G401.6 (cell line): ENCODE results near the gene EEA1.
"Not testable (repeated sequence)": the region's sequence is repeated elsewhere in the genome, so short reads cannot be mapped to it uniquely, and the experiment has no call there.

Experiments used
- FAIRE-seq: peaks from 2 replicates; lab custom pipeline; 2012; peaks lifted over from hg19 to GRCh38; lab: Jason Lieb, UNC

The EEA1 gene

DNA sequence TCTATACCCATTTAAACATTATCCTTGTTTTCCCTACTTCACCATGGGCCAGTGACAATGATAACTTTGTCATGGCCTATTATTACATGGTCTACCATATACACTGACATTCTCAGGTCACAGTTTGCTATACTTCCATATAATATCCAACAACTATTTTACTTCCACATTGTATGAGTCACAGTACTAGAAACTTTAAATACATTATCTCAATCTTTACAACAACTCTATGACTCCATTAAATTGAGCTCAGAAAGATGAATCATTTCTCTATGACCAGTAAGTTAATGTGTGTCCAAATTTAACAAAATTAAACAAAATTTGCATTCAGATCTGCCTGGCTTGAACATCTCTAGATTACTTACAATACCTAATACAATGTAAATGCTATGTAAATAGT, 132.4 kb downstream of the EEA1 start:
- FAIRE-seq = no peak

DNA sequence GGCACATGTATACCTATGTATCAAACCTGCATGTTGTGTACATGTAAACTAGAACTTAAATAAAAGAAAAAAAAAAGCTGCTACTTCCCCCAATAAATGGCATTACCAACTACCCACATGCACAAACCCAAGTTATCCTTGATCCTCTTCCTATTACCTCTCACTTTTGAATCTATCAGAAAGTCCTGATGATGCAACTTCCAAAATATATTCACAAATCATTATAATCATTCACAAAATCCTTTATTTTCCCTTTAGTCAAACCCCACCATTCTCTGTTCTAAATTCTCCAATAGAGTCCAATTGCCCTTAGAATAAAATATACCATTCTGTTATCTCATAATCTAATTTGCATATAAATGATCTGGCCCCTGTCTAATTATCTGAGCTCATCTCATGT, 134.3 kb downstream of the EEA1 start:
- FAIRE-seq = no peak

GRCh38 chr12:92794356-92794755, 134.7 kb downstream of the EEA1 start:
- not testable (repeated sequence) for FAIRE-seq

- FAIRE-seq = no peak
Observed at GRCh38 chr12:92786045-92786444, 143.1 kb downstream of the EEA1 start.

DNA sequence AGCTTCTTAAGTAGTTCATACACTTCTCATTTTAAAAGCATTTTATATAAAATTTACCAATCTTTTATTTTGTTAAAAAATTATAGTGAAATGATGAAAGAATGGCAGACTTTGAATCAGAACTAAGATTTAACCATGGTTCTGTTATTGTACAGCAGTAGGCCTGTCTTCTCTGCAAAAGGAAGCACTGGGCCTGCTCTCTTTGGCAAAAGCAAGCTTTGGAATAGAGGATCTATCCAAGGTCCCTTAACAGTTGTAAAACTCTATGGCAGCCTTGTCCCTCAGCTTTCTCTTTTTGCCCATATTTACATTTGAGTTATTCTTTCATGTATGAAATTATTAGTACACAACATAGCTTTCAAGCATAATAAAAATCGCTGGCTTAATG, 143.5 kb downstream of the EEA1 start:
- no peak for FAIRE-seq

DNA sequence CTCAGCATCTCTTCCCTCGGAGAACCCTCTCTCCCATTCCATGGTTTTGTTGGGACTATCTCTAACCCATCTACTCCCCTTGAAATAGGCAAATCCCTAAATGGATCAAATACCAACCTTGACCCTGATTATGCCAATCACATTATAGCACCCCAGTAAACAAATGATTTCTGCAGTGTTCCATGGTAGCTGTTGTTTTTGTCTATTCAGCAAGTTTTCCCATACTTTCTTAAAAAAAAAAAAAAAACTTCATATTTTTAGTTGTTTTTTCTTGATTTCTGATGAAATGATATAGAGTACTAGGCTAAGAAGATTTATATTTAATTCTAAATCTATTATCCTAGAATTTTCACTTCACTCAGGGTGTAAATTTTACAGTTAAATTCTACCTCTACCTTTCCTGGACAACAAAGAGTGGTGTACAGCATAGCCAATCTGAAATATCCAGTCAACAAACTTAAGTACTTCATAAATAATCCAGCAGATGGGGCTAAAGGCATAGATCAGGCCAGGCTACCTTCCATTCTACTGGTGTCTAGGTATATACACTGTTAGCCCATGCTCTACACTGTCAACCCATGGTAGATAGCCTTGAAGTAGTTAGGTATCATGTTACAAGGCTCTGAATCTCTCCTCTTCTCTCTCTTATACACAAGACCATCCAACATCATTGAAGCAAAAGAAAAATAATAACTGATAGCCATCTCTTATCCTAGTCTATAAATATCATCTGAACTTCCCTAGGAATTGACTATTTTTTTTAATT, 144.1 kb downstream of the EEA1 start:
- FAIRE-seq = peak; percentile 97

DNA sequence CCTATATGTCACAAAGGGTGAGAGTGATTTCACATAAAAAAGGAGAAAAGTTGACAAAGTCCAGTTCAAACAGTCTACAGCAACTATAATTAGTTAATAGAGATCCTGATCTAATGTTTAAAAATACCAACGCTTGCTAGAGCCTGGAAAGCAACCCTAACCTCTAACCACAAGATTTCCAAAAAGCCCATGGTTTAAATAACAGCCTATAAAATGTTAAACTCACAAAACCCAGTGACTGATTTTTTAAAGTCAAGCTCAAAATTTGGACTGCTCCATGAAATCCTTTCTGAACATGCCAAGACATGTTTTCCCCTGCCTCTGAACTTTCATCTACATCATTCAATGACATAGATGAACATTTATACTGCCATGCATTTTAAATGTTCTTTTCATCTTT, 144.7 kb downstream of the EEA1 start:
- no peak for FAIRE-seq

DNA sequence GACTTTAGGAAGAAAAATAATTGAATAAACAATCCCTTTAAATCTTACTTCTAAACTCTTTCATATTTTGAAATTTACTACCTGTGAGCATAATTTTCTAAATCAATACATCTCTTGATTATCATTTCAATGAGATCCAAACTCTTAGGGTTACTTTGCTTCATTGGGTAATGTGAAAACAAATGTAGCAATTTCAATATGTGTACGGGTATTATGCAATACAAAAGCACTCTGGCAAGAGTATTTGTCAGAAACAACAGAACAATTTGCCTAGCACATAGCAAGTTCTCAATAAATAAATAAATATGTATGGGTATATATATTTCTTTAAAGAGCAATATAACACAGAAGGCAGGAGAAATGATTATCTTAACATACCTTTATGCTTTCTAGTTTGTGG, 149.2 kb downstream of the EEA1 start:
- no peak for FAIRE-seq

DNA sequence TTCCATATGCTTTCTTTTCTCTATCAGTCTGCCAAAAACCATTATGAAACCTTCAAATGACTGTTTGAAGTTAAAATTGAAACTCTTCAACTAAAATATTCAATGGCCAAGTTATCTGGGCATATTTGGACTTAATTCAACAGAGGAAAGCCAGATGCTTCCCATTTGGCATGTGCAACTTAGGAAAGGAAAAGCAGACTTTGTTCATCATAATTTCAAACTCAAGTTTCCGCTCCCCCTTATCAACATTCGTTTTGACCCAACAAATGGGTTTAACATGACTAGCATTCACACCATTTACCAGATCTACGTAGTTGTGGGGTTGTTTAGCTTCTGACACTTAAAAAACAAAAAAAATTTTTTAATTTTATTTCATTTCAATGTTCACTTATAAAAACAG, 150.6 kb downstream of the EEA1 start:
- FAIRE-seq = no peak

- no peak for FAIRE-seq
Observed at GRCh38 chr12:92775416-92775815, 153.7 kb downstream of the EEA1 start.

DNA sequence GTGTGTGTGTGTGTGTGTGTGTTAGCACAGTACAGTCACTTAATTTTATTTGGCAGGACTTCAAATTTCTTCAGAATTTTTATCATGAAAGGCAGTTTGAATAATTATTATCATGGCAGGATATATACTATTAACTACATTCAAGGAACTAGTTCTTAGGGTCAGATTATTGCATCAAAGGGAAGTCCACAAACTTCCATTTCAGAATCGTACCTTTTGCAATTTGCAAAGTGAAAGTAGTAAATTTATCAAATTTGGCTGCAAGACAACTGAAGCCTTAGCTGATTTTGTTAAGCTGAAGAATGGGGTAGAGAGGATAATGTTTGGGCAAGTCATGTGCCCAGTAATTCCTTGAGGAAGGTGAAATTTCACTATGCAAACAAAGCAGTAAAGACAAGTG, 158.1 kb downstream of the EEA1 start:
- FAIRE-seq = no peak

DNA sequence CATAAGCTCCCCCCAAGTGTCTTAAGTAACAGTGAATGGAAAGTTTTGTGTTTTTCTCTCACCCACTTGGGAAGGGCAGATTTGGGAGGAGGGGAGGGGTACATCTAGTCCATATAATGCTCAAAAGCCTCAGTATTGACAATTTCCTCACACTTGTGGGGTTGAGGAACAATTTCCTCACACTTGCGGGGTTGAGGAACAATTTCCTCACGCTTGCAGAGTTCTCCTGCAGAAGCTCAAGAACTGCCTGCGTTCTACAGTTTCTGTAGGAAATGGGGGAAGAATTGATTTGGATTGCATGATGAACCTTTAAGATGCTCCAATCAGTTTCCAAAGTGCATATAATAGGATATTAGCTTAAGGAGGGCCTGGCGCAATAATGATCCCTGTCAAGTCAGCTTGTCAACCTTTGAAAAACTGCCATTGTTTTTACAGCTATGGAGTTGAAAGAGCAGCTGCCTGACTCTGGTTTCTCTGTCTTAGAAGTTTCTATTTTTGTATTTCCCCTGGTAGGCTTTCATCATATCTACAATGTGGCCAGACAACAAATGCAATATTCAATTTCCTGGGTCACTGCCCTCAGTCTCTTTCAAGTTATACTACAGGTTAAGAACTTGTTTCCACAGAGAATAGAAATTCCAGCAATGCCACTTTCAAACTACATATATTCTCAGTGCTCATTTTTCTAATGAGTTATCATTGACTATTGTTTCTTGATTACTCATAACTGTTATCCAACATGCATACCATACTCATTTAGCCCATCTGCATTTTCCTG, 159.8 kb downstream of the EEA1 start:
- no peak for FAIRE-seq

GRCh38 chr12:92765871-92766270, 163.2 kb downstream of the EEA1 start:
- FAIRE-seq = no peak

GRCh38 chr12:92764831-92765230, 164.3 kb downstream of the EEA1 start:
- FAIRE-seq = no peak

- no peak for FAIRE-seq
Observed at GRCh38 chr12:92762773-92763172, 166.3 kb downstream of the EEA1 start.

DNA sequence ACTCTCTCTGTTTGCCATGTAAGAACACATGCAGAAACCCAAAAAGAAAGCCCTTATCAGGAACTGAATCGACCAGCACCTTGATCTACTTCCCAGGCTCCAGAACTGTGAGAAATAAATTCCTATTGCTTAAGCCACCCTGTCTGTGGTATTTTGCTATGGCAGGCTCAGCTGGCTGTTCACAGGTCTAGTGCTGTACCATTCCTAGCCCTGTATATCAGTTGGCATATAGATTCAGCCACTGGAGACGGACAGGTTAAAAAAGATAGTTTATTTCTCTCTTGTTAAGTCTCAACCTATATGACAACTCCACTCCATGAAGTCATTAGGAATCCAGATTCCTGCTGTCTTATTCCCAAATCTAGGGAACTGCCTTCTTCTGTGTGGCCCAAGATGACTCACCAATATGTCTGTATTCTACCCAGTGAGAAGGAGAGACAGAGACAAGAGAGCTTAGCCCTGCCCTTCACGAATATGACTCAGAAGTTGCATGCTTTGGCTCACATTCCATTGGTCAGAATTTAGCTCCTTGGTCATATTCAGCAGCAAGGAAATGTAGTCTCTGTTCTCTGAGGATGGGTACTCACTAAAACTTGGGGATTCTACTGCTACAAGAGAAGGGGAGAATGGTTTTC, 169.3 kb downstream of the EEA1 start:
- no peak for FAIRE-seq

- FAIRE-seq = no peak
Observed at GRCh38 chr12:92757597-92758121, 171.4 kb downstream of the EEA1 start.

GRCh38 chr12:92756898-92757596, 172.0 kb downstream of the EEA1 start:
- no peak for FAIRE-seq

GRCh38 chr12:92753976-92754885, 174.9 kb downstream of the EEA1 start:
- FAIRE-seq = no peak

DNA sequence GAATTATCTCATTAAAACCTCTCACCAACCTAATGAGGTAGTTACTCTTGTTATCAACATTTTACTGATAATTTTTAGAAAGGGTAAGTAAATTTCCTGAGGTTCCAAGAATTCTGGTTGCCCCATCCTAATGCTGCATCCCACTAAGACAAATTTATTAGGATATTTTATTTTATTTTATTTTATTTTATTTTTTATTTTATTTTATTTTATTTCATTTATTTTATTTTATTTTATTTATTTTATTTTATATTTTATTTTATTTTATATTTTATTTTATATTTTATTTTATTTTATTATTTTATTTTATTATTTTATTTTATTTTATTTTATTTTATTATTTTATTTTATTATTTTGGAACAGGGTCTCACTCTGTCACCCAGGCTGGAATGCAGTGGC, 179.4 kb downstream of the EEA1 start:
- peak; percentile 97 for FAIRE-seq

- no peak for FAIRE-seq
Observed at GRCh38 chr12:92747151-92747550, 181.9 kb downstream of the EEA1 start.
